ENCODE data around the gene EHF. TPM values are rescaled to one million over a fixed set of nuclear protein-coding genes. Genes with fewer than 3 reads are reported as not detected.

The EHF gene
- total RNA-seq, 1 experiment from 2014 or later = 1.1 TPM

GRCh38 chr11:34603129-34604001, 17.5 kb upstream of the EHF start:
- Mint-ChIP-seq H3K4me1 (ENCODE audit: insufficient read depth, unreplicated experiment) (peaks cover 37% of the 10 kb centered on the region), H3K27ac (ENCODE audit: low read depth, unreplicated experiment) (no peak overlapping the region), H3K4me3 (ENCODE audit: unreplicated experiment) (no peak overlapping the region), H3K9me3 (ENCODE audit: unreplicated experiment) (no peaks in the 10 kb centered on the region), H3K36me3 (ENCODE audit: insufficient read depth, unreplicated experiment) (no peaks in the 10 kb centered on the region), H3K27me3 (ENCODE audit: insufficient read depth, unreplicated experiment) (no peaks in the 10 kb centered on the region)
- TF ChIP-seq CTCF (IDR thresholded peaks at IDR 0.05; ENCODE audit: unreplicated experiment) = no peak
- ChIA-PET POLR2A (interaction anchor here (0.5 to 1.5 kb wide), 2 partner anchors 16 to 18 kb away, joined by 3 read pairs; no protein-coding TSS in a partner anchor), CTCF (interaction anchor here (0.6 to 2.5 kb wide), 4 partner anchors 9 to 76 kb away, joined by 3 to 22 read pairs (median 4); no protein-coding TSS in a partner anchor)
- intact Hi-C loops (cut with micrococcal nuclease) = no loop called here
- BruUV-seq (replicated peaks) = no TSS peak
- DNase-seq (ENCODE audit: unreplicated experiment) = no peak

DNA sequence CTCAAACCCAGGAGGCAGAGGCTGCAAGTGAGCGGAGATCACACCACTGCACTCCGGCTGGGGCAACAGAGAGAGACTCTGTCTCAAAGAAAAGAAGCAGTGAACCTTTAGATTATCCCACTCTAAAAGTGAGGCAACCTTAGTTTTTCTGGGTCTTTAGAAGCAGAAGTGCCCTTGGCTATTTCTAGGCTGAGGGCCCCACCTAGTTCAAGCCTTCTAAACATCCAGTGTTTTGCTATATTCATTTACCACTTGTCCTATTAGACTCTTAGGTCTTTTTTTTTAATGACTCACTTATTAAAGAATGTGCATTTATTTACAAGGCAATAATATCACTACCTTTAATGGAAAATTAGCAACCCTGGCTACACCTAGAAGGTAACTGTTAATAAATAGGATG, 16.7 kb upstream of the EHF start:
- H3K27me3 Mint-ChIP-seq (ENCODE audit: insufficient read depth, unreplicated experiment) = no peaks in the 10 kb centered on the region
- no TSS peak for BruUV-seq (replicated peaks)
- H3K27ac Mint-ChIP-seq (ENCODE audit: low read depth, unreplicated experiment) = no peak overlapping the region
- H3K4me3 Mint-ChIP-seq (ENCODE audit: unreplicated experiment) = no peak overlapping the region
- ChIA-PET POLR2A (no interaction called here), CTCF (interaction anchor here (2.5 kb wide), 1 partner anchor 18 kb away, joined by 22 read pairs; no protein-coding TSS in a partner anchor)
- intact Hi-C loops (cut with micrococcal nuclease) = no loop called here
- H3K9me3 Mint-ChIP-seq (ENCODE audit: unreplicated experiment) = no peaks in the 10 kb centered on the region
- no peak for TF ChIP-seq CTCF (IDR thresholded peaks at IDR 0.05; ENCODE audit: unreplicated experiment)
- no peak for DNase-seq (ENCODE audit: unreplicated experiment)
- H3K36me3 Mint-ChIP-seq (ENCODE audit: insufficient read depth, unreplicated experiment) = no peaks in the 10 kb centered on the region
- peaks cover 34% of the 10 kb centered on the region for H3K4me1 Mint-ChIP-seq (ENCODE audit: insufficient read depth, unreplicated experiment)

DNA sequence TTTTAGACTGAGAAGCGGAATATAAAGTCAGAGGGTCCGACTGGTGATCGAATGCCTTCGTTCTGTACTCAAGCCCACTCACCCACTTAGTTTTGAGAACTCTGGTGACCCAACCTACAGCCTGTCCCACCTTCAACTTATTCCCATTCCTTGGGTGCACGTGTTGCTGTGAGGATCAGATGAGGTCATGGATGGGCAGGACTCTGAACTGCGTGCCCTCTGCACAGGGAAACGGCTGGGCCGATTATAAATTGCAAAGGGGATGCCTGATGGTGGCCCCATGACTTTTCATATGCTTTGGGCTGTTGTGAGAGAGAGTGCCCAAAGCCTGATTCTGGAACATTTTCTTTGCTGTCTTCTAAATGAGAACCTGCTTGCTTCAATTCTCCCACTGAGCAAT, 16.0 kb upstream of the EHF start:
- H3K27ac Mint-ChIP-seq (ENCODE audit: low read depth, unreplicated experiment) = no peak overlapping the region
- ChIA-PET CTCF (no interaction called here), POLR2A (no interaction called here)
- H3K9me3 Mint-ChIP-seq (ENCODE audit: unreplicated experiment) = no peaks in the 10 kb centered on the region
- no peak for DNase-seq (ENCODE audit: unreplicated experiment)
- H3K27me3 Mint-ChIP-seq (ENCODE audit: insufficient read depth, unreplicated experiment) = no peaks in the 10 kb centered on the region
- intact Hi-C loops (cut with micrococcal nuclease) = no loop called here
- no TSS peak for BruUV-seq (replicated peaks)
- H3K4me3 Mint-ChIP-seq (ENCODE audit: unreplicated experiment) = no peak overlapping the region
- no peak for TF ChIP-seq CTCF (IDR thresholded peaks at IDR 0.05; ENCODE audit: unreplicated experiment)
- H3K4me1 Mint-ChIP-seq (ENCODE audit: insufficient read depth, unreplicated experiment) = peaks cover 26% of the 10 kb centered on the region
- H3K36me3 Mint-ChIP-seq (ENCODE audit: insufficient read depth, unreplicated experiment) = no peaks in the 10 kb centered on the region

- H3K27me3 Mint-ChIP-seq (ENCODE audit: insufficient read depth, unreplicated experiment) = no peaks in the 10 kb centered on the region
These were observed 15.2 kb upstream of the EHF start for GRCh38 chr11:34605481-34606325.

More at GRCh38 chr11:34605481-34606325, 15.2 kb upstream of the EHF start:
- Mint-ChIP-seq H3K9me3 (ENCODE audit: unreplicated experiment) (no peaks in the 10 kb centered on the region), H3K4me1 (ENCODE audit: insufficient read depth, unreplicated experiment) (peaks cover 24% of the 10 kb centered on the region), H3K4me3 (ENCODE audit: unreplicated experiment) (no peak overlapping the region), H3K27ac (ENCODE audit: low read depth, unreplicated experiment) (no peak overlapping the region), H3K36me3 (ENCODE audit: insufficient read depth, unreplicated experiment) (no peaks in the 10 kb centered on the region)
- no TSS peak for BruUV-seq (replicated peaks)
- ChIA-PET POLR2A (no interaction called here), CTCF (no interaction called here)
- intact Hi-C loops (cut with micrococcal nuclease) = no loop called here
- no peak for TF ChIP-seq CTCF (IDR thresholded peaks at IDR 0.05; ENCODE audit: unreplicated experiment)
- no peak for DNase-seq (ENCODE audit: unreplicated experiment)
